AG09309 (cell line): ENCODE data around the gene KCNH1.

Experiments
- DNase-seq: peaks from one replicate; pipeline ENCODE4 v3.0.0-alpha.2; 2010; ENCODE audit warnings: low read depth
- H3K4me3 ChIP-seq: 2 replicates; pipeline ENCODE4 v1.5.1; 2011; ENCODE audit warnings: mild to moderate bottlenecking, low read depth, low read length, moderate library complexity; ENCODE audit not compliant: control insufficient read depth
- TF ChIP-seq, protein P1 (sequence below): IDR thresholded peaks from 2 replicates; pipeline ENCODE4 v1.5.1; 2011; ENCODE audit warnings: mild to moderate bottlenecking, low read depth, low read length, inconsistent platforms; ENCODE audit not compliant: insufficient read depth, control insufficient read depth; ENCODE audit errors: missing control alignments

Gene KCNH1

DNA sequence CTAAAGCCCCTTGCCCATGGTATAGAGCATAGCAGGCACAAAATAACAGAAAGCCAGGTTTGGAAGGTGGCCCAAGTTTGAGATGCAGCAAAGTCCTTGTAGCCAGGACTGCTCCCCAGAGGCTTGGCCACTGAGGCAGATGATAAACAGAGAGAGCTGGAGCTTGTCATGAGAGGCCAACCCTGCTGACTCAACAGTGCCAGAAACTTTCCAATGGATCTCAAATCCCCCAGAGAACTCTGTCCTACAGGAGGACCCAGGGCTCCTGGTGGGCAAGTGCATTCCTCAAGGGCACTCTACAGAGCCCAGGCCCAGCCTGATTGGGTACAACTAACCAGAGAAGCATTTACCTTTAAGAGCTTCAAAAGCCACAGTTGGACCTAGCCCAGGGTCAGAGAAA is 280.7 kb downstream of the KCNH1 start:
- DNase-seq = no peak
- TF ChIP-seq, protein P1, sequence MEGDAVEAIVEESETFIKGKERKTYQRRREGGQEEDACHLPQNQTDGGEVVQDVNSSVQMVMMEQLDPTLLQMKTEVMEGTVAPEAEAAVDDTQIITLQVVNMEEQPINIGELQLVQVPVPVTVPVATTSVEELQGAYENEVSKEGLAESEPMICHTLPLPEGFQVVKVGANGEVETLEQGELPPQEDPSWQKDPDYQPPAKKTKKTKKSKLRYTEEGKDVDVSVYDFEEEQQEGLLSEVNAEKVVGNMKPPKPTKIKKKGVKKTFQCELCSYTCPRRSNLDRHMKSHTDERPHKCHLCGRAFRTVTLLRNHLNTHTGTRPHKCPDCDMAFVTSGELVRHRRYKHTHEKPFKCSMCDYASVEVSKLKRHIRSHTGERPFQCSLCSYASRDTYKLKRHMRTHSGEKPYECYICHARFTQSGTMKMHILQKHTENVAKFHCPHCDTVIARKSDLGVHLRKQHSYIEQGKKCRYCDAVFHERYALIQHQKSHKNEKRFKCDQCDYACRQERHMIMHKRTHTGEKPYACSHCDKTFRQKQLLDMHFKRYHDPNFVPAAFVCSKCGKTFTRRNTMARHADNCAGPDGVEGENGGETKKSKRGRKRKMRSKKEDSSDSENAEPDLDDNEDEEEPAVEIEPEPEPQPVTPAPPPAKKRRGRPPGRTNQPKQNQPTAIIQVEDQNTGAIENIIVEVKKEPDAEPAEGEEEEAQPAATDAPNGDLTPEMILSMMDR = no peak
- H3K4me3 ChIP-seq = no peak overlapping the region

GRCh38 chr1:210850556-210850955 is 283.4 kb downstream of the KCNH1 start:
- no peak overlapping the region for H3K4me3 ChIP-seq
- TF ChIP-seq, protein P1 = no peak
- DNase-seq = no peak

DNA sequence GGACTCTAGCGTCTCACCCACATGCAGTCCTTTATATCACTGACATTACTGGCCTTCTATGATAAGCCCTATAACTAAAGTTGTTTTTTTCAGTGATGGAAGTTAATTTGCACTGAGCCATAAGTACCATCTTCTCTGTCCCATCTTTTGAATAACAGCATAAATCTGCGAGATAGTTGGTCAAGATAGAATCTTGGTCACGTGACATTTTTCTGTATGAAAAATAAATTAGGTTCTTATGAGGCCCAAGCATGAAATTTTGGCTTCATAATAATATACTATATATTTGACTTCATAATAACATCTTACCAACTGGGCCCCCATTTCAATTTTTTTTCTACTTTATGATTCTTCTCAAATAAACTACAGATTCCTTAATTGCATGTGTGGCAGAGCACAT is 285.5 kb downstream of the KCNH1 start:
- TF ChIP-seq, protein P1 = no peak
- no peak for DNase-seq
- H3K4me3 ChIP-seq = no peak overlapping the region

DNA sequence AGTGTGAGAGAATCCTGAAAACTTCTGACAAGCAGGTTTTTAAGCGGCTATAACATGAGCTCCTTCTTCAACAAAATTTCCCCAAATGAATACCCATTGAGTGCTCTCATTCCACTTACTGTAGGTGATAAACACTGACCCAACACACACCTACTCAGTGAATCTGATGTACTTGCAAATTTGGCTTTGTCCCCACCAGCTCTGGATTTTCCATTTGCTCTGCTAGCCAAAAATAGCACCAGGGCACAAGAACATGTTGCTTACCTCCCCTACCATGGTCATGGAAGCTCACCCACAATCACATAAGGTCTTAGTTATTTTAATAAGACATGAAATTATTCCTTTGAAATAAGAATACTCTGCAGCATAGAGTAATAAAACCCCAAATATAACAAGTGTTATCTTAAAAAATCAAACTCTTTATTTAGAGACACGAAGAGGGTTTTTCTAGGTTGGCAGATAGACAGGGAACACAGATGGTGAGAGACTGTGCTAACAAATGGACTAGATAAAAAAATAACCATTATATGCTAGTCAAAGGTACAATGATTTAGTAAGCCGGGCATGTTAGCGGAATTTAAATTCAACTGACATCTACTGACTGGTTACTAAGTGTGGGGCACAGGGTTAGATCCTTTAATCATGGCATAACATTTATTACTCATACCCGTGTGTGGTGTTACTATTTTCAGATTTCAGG is 291.9 kb downstream of the KCNH1 start:
- TF ChIP-seq, protein P1 = no peak
- H3K4me3 ChIP-seq = no peak overlapping the region
- DNase-seq = no peak

DNA sequence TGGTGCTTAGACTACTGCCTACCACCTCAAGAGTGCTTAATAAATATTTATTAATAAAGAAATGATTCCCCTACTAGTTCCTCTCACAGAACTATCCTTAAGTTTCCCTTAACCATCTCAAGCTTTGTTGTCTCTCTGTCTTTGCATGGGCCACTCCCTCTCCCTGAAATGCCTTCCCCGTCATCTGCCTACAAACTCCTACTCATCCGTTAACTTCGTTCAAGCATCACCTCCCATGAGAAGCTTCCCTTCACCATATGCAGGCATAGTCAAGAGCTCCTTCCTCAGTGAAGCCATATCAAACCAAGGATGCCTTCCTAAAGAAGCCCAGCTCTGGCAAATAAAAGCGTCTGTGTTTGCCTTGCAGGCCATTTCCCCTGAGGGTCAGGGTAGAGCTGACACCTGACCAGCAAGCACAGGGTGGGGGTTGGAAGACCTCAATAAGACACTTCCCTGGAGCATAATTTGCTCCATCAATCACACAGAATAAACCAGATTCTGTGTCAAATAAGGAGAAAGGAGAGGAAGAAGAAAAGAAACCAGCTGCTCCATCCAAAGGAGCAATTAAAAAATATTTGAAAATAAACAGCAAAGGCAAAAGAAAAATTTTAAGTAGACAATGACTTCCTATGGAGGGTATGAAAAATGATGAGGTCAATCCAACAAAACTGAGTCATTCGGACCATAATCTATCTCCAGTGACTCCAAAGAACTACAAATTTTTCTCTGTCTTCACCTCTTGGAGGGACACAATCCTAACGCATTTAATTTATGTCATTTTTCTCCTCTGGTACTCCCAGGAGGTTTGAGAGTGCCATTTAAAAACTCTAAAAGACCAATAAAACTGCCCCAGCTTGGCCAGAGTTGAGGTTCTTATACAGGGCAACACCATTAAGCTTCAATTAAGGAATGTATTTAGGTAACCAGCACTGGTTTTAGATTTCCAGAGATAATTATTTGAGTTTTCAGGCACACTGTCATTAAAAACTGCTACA is 303.6 kb downstream of the KCNH1 start:
- TF ChIP-seq, protein P1 = no peak
- no peak for DNase-seq
- no peak overlapping the region for H3K4me3 ChIP-seq

DNA sequence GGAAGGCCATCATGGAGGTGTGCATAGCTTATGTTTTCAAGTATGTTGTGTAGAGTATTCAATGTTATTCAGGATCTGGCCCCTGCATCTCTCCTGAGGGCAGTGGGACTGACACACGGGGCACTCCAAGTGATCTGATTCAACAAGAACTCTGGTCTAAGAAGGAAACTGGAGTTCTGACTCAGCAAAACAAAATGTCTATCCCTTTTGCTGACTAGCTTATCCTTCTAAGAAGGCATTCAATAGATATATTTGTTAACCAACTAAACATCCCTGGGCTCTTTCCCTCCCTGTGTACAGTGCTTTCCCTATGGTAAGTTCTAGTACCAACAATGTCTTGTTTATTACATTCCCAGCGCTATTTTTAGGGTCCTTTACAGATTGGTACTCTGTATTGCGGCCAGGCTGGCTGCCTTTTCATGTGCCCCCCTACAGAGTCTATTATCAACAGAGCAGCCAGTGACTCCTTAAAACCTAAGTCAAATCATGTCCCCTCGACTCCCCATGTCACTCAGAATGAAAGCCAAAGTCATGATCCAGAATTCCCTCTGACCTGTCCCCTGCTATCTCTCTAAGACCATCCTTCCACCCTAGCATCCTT is 304.9 kb downstream of the KCNH1 start:
- no peak overlapping the region for H3K4me3 ChIP-seq
- no peak for DNase-seq

More for the DNA sequence above, 304.9 kb downstream of the KCNH1 start:
- TF ChIP-seq, protein P1 = no peak
